ENCODE data around the gene SLC25A29. TPM values are rescaled to one million over a fixed set of nuclear protein-coding genes. Genes with fewer than 3 reads are reported as not detected.

Gene SLC25A29
- total and polyA plus RNA-seq, 2 of the 8 experiments (the other 6 are each of a cell fraction or from before 2014, with no cell fraction given) = 135 to 177 TPM

- TF ChIP-seq E2F6 (IDR thresholded peaks at IDR 0.05) = no peak
Measured at GRCh38 chr14:100298551-100299237, 7.5 kb downstream of the SLC25A29 start (continued).

Data from H1 (cell line).